ENCODE measurements around the gene BPIFB2.

Gene BPIFB2

GRCh38 chr20:32997431-32997830 is 10.1 kb upstream of the BPIFB2 start:
- no peak for TF ChIP-seq CTCF (conservative IDR thresholded peaks at IDR 0.05; ENCODE audit: low read depth, low read length)
- no peak for DNase-seq (ENCODE audit: low read depth)
- no peak overlapping the region for H3K4me3 ChIP-seq (ENCODE audit: low read length)

- no peak overlapping the region for H3K4me3 ChIP-seq (ENCODE audit: low read length)
- peak; percentile 50 for DNase-seq (ENCODE audit: low read depth)
- TF ChIP-seq CTCF (conservative IDR thresholded peaks at IDR 0.05; ENCODE audit: low read depth, low read length) = no peak
Observed at GRCh38 chr20:32999603-33000250, 7.8 kb upstream of the BPIFB2 start.

- DNase-seq (ENCODE audit: low read depth) = no peak
- no peak overlapping the region for H3K4me3 ChIP-seq (ENCODE audit: low read length)
- no peak for TF ChIP-seq CTCF (conservative IDR thresholded peaks at IDR 0.05; ENCODE audit: low read depth, low read length)
Observed at GRCh38 chr20:33000802-33001466, 6.6 kb upstream of the BPIFB2 start.

GRCh38 chr20:33002087-33002808 is 5.3 kb upstream of the BPIFB2 start:
- no peak for DNase-seq (ENCODE audit: low read depth)
- TF ChIP-seq CTCF (conservative IDR thresholded peaks at IDR 0.05; ENCODE audit: low read depth, low read length) = no peak
- H3K4me3 ChIP-seq (ENCODE audit: low read length) = no peak overlapping the region

GRCh38 chr20:33004141-33004751 is 3.3 kb upstream of the BPIFB2 start, which contains the start of gene SUN5:
Gene SUN5, minus strand, starts transcription at chr20:33004433. Its CDS starts 93 bp downstream, at chr20:33004340.
- DNase-seq (ENCODE audit: low read depth) = no peak
- no peak for TF ChIP-seq CTCF (conservative IDR thresholded peaks at IDR 0.05; ENCODE audit: low read depth, low read length)
- no peak within 1 kb of the TSS for H3K4me3 ChIP-seq (ENCODE audit: low read length)

- TF ChIP-seq CTCF (conservative IDR thresholded peaks at IDR 0.05; ENCODE audit: low read depth, low read length) = peak; percentile 62
- DNase-seq (ENCODE audit: low read depth) = no peak
- no peak overlapping the region for H3K4me3 ChIP-seq (ENCODE audit: low read length)
Observed at GRCh38 chr20:33005132-33005566, 2.4 kb upstream of the BPIFB2 start.
